IPS DF 6.9 (cell line): ENCODE data around the gene THSD4.

Source experiments
- DNase-seq: peaks from one replicate; pipeline ENCODE4 v3.0.0-alpha.2; 2013; ENCODE audit warnings: low read depth, low spot score
- H3K27ac ChIP-seq: one replicate; pipeline ENCODE4 v1.5.1; 2013; ENCODE audit warnings: low read length, control low read depth
- H3K27me3 ChIP-seq: 2 replicates; pipeline ENCODE4 v1.6.1; 2013; ENCODE audit warnings: mild to moderate bottlenecking, low read length; ENCODE audit not compliant: control insufficient read depth, insufficient read depth
- H3K36me3 ChIP-seq: 2 replicates; pipeline ENCODE4 v1.6.1; 2013; ENCODE audit warnings: low read length; ENCODE audit not compliant: control insufficient read depth, insufficient read depth
- H3K4me1 ChIP-seq: 2 replicates; pipeline ENCODE4 v1.6.1; 2013; ENCODE audit warnings: low read length; ENCODE audit not compliant: control insufficient read depth, insufficient read depth
- H3K4me3 ChIP-seq: 2 replicates; pipeline ENCODE4 v1.5.1; 2013; ENCODE audit warnings: mild to moderate bottlenecking, low read length
- H3K9me3 ChIP-seq: 2 replicates; pipeline ENCODE4 v1.6.1; 2013; ENCODE audit warnings: low read length, inconsistent platforms; ENCODE audit not compliant: control insufficient read depth, insufficient read depth
- WGBS: extraction: QIAGEN DNeasy Blood & Tissue Kit; methylation state at CpG from one replicate; pipeline ENCODE4 v1.1.7; 2013; ENCODE audit warnings: mixed read lengths, missing lambda C conversion rate; ENCODE audit not compliant: insufficient read length, insufficient coverage; 5-methylcytosine and 5-hydroxymethylcytosine counted together

THSD4 gene

GRCh38 chr15:71295603-71296314 lies 180.5 kb downstream of the THSD4 start:
- Histone ChIP-seq H3K27me3 (no peaks in the 10 kb centered on the region), H3K4me1 (no peaks in the 10 kb centered on the region), H3K36me3 (no peaks in the 10 kb centered on the region), H3K27ac (no peak overlapping the region), H3K4me3 (no peak overlapping the region), H3K9me3 (no peaks in the 10 kb centered on the region)
- no peak for DNase-seq
- no CpG with 5 or more reads among the region's 3 CpGs for WGBS

- Histone ChIP-seq H3K9me3 (no peaks in the 10 kb centered on the region), H3K27ac (no peak overlapping the region), H3K4me3 (no peak overlapping the region), H3K27me3 (no peaks in the 10 kb centered on the region), H3K36me3 (no peaks in the 10 kb centered on the region), H3K4me1 (no peaks in the 10 kb centered on the region)
- no peak for DNase-seq
- no CpG with 5 or more reads among the region's 8 CpGs for WGBS
Measured at GRCh38 chr15:71296315-71296679, 181.0 kb downstream of the THSD4 start.

- no peaks in the 10 kb centered on the region for H3K9me3 ChIP-seq
- no peak overlapping the region for H3K27ac ChIP-seq
- H3K4me1 ChIP-seq = no peaks in the 10 kb centered on the region
- WGBS = no CpG with 5 or more reads among the region's 5 CpGs
- no peaks in the 10 kb centered on the region for H3K36me3 ChIP-seq
- no peak overlapping the region for H3K4me3 ChIP-seq
- no peak for DNase-seq
- H3K27me3 ChIP-seq = no peaks in the 10 kb centered on the region
Measured at GRCh38 chr15:71301958-71302621, 186.8 kb downstream of the THSD4 start.

GRCh38 chr15:71302861-71303410 lies 187.7 kb downstream of the THSD4 start:
- Histone ChIP-seq H3K9me3 (no peaks in the 10 kb centered on the region), H3K4me3 (no peak overlapping the region), H3K27ac (no peak overlapping the region), H3K4me1 (no peaks in the 10 kb centered on the region), H3K27me3 (no peaks in the 10 kb centered on the region), H3K36me3 (no peaks in the 10 kb centered on the region)
- no peak for DNase-seq
- WGBS = no CpG with 5 or more reads among the region's 6 CpGs

- Histone ChIP-seq H3K27ac (no peak overlapping the region), H3K9me3 (no peaks in the 10 kb centered on the region), H3K4me1 (no peaks in the 10 kb centered on the region), H3K4me3 (no peak overlapping the region), H3K36me3 (no peaks in the 10 kb centered on the region), H3K27me3 (no peaks in the 10 kb centered on the region)
- DNase-seq = no peak
- no CpG with 5 or more reads among the region's 2 CpGs for WGBS
Measured at GRCh38 chr15:71303977-71304376, 188.7 kb downstream of the THSD4 start.

GRCh38 chr15:71304681-71305080 lies 189.4 kb downstream of the THSD4 start:
- H3K27ac ChIP-seq = no peak overlapping the region
- WGBS = no CpG with 5 or more reads among the region's 4 CpGs
- no peak for DNase-seq
- H3K27me3 ChIP-seq = no peaks in the 10 kb centered on the region
- no peaks in the 10 kb centered on the region for H3K36me3 ChIP-seq
- H3K4me3 ChIP-seq = no peak overlapping the region
- no peaks in the 10 kb centered on the region for H3K4me1 ChIP-seq
- no peaks in the 10 kb centered on the region for H3K9me3 ChIP-seq

- no peaks in the 10 kb centered on the region for H3K27me3 ChIP-seq
- no peaks in the 10 kb centered on the region for H3K36me3 ChIP-seq
- no peak overlapping the region for H3K4me3 ChIP-seq
- DNase-seq = no peak
- H3K27ac ChIP-seq = no peak overlapping the region
- no peaks in the 10 kb centered on the region for H3K9me3 ChIP-seq
- no peaks in the 10 kb centered on the region for H3K4me1 ChIP-seq
Measured at GRCh38 chr15:71306538-71306937, 191.3 kb downstream of the THSD4 start.

- Histone ChIP-seq H3K4me1 (no peaks in the 10 kb centered on the region), H3K9me3 (no peaks in the 10 kb centered on the region), H3K36me3 (no peaks in the 10 kb centered on the region), H3K4me3 (no peak overlapping the region), H3K27ac (no peak overlapping the region), H3K27me3 (no peaks in the 10 kb centered on the region)
- DNase-seq = no peak
- no CpG with 5 or more reads among the region's 8 CpGs for WGBS
Measured at GRCh38 chr15:71312194-71312708, 197.0 kb downstream of the THSD4 start.

GRCh38 chr15:71312731-71313460 lies 197.6 kb downstream of the THSD4 start:
- H3K4me3 ChIP-seq = no peak overlapping the region
- no peak for DNase-seq
- no peaks in the 10 kb centered on the region for H3K4me1 ChIP-seq
- no CpG with 5 or more reads among the region's 6 CpGs for WGBS
- no peaks in the 10 kb centered on the region for H3K36me3 ChIP-seq
- H3K9me3 ChIP-seq = no peaks in the 10 kb centered on the region
- no peaks in the 10 kb centered on the region for H3K27me3 ChIP-seq
- H3K27ac ChIP-seq = no peak overlapping the region

GRCh38 chr15:71313806-71314205 lies 198.5 kb downstream of the THSD4 start:
- no peak for DNase-seq
- Histone ChIP-seq H3K36me3 (no peaks in the 10 kb centered on the region), H3K4me1 (no peaks in the 10 kb centered on the region), H3K9me3 (no peaks in the 10 kb centered on the region), H3K27ac (no peak overlapping the region), H3K4me3 (no peak overlapping the region), H3K27me3 (no peaks in the 10 kb centered on the region)
- WGBS = no CpG with 5 or more reads among the region's 3 CpGs
